CD4-positive, alpha-beta T cell treated with Interleukin-15 for 4 hours (primary cell): ENCODE data around the gene MOK.
A peak's percentile ranks its signal among the peaks of the same experiment; 100 is the strongest.
"Not testable (repeated sequence)": the region's sequence is repeated elsewhere in the genome, so short reads cannot be mapped to it uniquely, and the experiment has no call there.

Source experiments
- DNase-seq: peaks from one replicate; pipeline ENCODE4 v3.0.0-alpha.2; 2020; ENCODE audit warnings: low spot score

The MOK gene, protein sequence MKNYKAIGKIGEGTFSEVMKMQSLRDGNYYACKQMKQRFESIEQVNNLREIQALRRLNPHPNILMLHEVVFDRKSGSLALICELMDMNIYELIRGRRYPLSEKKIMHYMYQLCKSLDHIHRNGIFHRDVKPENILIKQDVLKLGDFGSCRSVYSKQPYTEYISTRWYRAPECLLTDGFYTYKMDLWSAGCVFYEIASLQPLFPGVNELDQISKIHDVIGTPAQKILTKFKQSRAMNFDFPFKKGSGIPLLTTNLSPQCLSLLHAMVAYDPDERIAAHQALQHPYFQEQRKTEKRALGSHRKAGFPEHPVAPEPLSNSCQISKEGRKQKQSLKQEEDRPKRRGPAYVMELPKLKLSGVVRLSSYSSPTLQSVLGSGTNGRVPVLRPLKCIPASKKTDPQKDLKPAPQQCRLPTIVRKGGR

DNA sequence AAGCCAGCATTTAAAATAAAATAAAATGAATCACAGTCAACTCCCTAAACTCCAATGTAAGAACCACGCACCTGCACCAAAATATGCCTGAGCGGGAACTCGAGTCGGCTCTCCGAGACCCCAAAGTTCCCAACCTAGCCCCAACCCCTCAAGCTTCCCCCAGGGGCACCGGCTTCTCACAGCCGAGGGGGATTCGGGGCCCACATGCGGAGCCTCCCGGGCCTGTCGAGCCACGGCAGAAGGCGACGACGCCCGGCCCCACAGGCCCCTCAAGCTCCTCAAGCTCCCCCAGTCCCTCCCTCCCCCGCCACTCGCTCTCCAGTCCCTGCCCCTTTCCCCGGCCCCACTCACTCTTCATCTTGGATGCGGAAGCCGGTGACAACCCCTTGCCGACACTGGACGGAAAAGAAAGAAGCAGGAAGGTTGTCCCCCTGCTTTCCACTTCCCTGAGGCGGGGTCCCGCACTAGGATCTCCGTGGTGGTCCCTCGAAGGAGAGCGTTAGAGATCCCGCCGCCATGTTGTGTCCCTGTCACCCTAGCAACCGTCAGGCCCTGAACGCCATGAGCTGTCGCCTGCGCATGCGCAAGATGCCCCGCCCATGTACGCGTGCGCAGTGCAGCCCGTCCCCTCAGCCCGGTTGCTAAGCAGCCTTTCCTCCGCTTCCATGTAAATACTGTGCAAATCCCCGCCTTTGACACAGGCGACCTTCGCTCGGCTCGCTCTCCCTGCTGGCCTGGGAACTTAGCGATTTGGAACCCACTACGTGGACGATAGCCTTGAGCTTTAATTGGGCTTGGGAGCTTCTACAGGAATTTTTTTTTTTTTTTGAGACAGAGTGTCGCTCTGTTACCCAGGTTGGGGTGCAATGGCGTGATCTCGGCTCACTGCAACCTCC lies at the start of gene MOK:
TSS of gene MOK (minus strand) at position 554 of the 896 bp plus-strand sequence. CDS start at position 358, 196 bp downstream.
- peak; percentile 98 for DNase-seq

DNA sequence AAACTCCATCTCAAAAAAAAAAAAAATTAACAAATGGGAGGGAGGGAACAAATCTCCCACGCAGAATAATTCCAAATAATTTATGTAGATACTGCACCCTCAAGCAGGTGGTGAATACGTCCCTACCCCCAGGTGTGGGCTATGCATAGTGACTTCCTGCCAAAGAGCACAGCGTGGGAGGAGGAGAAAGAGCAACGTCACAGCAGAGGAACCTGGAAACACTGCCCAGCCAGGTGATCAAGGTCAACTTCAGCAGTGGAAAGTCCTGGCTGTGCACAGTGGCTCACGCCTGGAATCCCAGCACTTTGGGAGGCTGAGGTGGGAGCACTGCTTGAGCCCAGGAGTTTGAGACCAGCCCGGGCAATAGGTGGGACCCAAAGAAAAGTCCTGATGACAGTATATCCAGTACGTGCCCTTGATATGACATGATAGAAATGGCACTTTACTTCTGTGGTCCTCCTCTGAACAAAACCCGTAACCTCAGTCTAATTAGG lies 48.2 kb upstream of the MOK start:
- no peak for DNase-seq

DNA sequence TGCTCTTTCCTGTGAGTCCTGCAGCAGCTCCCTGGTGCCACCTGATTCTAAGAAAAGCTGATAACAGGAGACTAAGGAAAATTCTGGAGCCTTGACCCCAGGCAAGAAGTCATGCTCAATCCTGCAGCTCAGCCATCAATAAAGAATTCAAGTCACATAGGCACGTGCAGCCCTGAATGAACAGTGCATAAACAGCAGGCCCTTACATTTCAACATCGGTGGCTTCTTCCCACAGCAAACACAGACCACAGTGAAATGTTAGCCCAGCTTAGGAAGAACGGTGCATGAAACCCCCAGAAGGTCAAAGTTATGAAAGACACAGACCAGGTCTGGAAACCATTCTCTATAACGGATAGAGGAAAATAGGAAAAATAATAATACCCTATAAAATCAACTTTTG lies 47.2 kb upstream of the MOK start:
- DNase-seq = no peak

DNA sequence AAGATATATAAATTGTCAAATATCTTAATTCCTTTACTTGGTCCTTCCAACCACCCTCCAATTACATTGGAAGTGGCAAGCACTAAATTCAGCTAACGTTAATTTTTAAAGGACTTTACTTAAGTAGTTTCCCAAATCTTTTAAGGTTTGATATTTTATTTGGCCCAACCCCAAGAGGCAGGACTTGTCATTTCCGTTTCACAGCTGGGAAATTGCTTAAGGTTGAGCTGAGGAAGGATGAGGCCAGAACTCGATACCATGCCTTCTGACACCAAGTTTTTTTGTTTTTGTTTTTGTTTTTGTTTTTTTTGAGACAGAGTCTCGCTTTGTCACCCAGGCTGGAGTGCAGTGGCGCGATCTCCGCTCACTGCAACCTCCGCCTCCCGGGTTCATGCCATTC lies 46.6 kb upstream of the MOK start:
- DNase-seq = not testable (repeated sequence)

DNA sequence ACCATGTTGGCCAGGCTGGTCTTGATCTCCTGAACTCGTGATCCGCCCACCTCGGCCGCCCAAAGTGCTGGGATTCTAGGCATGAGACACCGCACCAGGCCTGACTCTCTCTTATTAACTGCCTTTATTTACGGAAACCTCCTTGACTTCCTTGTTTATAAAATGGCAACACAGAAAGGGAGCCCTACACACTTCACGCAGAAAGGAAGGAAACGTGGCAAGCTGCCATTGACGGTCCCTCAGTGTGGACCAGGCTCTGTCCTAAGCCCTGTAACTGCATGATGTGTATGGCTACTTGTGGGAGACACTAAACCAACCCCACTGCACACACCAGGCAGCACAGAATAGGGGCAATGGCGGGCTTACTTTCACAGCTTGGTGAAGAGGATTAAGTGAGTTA lies 46.1 kb upstream of the MOK start:
- DNase-seq = no peak

DNA sequence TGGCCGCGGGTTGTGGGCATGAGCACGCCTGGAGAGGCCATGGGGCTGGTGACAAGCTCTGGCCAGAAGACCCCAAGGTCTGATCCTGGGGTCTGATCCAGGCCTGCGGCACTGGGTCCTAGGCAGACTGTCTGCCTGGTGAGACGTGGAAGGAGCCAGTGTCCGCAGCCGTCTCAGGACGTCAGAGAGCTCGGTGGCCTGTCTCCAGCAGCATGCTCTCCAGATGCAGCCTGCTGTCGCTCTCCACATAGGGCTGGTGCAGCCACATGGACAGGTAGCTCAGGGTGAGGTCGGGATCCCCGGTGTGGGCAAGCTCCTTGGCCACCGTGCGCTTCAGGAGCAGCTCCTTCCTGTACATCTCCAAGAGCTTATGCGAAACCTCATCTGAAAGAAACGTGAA lies 43.4 kb upstream of the MOK start:
- no peak for DNase-seq

DNA sequence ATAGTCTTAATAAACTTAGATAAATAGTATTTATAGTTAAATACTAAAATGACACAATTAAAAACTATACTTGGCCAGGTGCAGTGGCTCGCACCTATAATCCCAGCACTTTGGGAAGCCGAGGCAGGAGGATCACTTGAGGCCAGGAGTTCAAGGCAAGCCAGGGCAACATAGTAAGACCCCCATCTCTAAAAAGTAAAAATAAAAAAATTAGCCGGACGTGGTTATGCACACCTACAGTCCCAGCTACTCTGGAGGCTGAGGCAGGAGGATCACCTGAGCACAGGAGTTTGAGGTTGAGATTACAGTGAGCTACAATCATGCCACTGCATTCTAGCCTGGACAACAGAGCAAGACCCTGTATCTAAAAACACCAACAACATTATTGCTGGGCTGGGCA lies 41.7 kb upstream of the MOK start:
- no peak for DNase-seq

DNA sequence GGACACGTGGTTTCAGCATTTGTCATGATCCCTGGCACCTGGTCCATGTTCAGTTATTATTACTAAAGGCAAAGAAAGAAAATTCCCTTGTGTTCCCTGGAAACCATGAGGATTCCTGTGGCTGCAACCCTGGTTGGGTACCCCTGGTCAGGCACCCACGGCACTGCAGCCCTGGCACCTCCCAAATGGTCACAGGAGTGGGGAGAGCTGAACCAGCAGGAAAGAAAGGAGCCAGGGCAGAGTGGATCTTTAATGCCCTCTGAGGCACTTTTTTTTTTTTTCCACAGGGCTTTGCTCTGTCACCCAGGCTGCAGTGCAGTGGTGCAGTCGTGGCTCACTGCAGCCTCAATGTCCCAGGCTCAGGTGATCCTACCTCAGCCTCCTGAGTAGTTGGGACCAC lies 40.3 kb upstream of the MOK start:
- no peak for DNase-seq

DNA sequence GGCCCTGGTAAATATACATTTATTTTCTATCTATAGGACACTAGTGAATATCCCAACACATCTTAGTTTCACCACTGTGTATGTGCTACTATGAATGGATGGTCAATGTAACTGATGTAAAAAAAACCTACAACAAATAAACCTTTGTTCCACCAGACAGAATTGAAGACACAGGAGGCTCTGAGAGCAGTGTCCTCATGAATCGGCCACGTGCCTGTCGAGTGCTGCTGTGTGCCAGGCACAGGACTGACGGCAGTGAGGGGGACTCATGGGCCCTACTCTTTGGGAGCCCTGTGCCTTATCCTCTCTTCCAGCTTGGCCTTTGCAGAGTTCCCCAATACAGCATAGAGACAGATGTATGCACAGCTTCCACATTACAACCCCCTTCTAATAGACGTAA lies 39.5 kb upstream of the MOK start:
- no peak for DNase-seq

DNA sequence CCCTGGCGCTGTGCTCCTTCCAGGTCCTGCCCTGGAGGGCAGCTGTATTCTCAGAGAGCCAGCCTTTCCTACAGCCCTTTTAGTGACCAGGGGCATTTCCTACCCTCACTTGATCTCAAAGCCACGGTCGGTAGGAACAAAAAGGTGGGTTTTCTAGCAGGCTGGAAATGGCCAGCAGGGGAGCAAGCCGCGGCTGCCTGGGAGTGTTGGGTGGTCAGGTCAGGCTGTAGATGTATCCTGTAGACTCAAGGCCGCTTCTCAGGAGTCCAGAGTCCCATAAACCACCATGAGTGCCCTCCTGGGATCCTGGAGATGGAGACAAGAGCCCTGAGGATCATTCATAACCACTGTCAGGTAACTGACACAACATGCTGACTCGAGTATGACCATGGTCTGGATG lies 39.1 kb upstream of the MOK start:
- DNase-seq = no peak

DNA sequence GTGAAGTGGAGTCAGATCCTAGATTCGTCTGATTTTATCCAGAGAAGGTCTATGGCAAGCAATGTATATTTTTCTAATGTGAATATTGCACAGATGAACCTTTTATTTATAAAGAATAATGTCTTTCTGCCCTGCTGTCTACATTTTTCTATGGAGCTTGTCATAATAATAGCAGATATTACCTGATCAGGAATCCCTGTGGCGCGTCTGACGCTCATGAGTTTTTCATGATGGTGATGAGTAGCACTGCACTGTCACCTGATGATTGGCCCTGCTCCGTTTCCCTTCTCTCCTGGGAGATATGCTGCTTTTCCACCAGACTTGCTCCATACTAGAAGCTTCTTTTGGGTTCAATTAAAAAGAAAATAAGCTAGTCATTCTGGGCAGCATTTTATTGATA lies 37.3 kb upstream of the MOK start:
- no peak for DNase-seq

DNA sequence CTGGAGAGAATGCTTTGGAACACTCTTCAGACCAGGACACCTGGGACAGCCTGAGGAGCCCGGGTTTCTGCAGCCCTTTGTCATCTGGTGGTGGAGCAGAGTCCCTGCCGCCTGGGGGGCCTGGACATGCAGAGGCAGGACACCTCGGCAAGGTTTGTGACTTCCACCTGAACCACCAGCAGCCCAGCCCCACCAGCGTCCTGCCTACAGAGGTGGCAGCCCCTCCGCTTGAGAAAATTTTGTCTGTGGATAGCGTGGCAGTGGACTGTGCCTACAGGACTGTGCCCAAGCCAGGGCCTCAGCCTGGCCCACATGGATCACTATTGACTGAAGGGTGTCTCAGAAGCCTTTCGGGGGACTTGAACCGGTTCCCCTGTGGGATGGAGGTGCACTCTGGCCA lies 36.6 kb upstream of the MOK start:
- DNase-seq = no peak

DNA sequence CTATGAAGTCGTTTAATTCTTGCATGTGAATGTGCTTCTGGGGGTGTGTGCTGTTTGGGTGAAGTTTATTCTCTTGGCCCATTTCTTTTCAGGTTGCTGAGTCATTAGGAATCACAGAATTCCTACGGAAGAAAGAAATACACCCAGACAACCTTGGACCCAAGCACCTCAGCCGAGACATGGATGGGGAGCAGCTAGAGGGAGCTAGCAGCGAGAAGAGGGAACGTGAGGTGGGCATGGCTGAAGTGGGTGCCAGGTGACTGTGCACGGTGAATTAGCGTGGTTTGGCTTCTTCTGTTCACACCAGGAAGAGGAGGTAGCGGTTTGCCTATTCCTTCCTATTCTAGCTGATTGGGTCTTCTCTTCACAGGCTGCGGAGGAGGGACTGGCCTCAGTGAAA lies 33.8 kb upstream of the MOK start:
- DNase-seq = no peak

DNA sequence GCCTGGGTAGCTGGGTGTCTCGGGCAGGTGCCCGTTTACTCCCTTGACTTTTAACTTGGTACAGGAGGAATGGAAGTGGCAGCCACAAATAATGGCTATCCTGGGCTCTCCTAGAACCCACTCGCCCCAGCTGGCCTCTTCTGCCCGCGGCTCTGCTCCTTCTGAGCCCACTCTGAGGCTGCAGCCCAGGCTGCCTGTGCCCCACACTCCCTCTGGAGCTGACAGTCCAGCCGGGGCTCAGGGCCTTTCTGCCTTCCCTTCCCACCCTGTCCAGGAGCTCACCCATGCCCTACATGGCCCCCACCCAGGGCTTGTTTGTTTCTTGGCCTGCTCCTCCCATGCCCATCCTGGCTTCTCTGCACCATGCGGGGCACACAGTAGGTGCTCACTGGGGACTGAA lies 30.2 kb upstream of the MOK start:
- DNase-seq = no peak

DNA sequence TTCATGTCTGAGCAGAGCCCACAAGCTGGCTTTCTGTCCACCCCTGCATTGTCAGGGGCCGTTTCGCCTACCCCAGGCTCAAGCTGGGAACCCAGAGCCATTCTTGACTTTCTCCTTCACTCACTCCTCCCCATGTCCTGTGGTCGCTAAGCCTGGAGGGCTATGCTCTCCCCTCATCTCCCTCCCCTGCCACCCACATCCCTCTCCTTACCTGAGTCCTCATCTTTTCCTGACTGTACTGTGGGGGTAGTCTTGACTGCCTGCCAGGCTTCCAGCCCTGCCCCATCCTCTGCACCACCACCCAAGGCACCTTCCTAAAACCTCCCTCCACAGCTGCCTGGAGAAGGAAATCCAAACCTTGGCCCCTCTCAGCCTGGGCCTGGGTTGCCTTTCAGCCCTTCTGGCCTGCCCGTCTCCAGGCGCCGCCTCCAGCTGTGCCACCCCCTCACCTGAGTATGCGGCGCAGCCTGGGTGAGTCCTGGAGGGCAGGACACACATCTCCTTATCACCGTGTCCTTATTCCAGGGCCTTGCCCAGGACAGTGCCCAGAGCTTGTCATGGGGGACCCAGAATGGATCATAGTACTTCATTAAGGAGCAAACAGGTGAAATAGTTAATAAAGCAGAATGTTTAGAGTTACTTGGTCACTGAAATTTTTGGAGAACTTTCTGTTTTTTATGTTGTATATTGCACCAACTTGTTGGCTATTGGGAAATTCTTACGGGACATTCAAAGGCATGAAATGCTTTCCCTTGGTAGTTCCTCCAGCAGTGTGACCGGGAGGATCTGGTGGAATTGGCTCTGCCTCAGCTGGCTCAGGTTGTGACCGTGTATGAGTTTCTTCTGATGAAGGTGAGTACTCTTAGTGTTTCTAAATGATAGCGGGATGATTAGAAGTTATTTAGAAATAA lies 29.1 kb upstream of the MOK start:
- no peak for DNase-seq

DNA sequence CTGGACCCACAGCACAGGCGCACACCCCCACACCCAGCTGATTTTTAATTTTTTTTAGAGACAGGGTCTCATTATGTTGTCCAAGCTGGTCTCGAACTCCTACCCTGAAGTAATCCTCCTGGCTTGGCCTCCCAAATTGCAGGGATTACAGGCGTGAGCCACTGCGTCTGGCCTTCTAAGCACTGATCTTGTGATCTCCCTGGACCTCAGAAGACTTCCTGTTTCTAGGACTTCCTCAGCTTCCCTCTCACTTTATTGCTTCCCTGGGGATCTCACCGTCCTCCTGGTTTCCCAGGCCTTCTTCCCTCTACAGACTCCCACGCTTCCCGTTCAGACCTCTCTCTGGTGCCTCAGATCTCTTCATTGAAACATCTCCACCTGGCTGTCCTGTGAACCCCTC lies 28.4 kb upstream of the MOK start:
- DNase-seq = no peak

DNA sequence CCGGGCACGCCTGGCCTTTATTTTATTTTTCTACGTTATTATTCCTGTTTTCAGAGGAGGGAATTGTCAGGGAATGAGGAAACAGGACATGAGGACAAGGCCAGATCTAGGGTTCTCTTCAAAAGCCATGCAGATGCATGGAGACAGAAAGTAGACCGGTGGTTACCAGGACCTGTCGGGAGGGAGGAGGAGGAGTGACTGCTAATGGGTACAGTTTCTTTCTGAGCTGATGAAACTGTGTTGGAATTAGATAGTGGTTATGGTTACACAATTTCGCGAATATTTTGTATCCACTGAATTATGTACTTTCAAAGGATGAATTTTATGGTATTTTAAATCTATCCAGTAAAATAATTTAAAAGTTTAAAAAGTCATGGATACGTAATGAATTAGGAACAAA lies 25.8 kb upstream of the MOK start:
- DNase-seq = no peak

DNA sequence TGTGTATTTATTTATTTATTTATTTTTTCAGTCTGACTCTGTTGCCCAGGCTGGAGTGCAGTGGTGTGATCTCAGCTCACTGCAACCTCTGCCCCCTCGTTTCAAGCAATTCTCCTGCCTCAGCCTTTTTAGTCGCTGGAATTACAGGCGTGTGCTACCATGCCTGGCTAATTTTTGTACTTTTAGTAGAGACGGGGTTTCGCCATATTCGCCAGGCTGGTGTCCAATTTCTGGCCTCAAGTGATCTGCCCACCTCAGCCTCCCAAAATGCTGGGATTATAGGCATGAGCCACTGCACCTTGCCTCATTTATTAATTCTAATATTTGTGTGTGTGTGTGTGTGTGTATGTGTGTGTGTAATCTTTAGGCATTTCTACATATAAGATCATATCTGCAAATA lies 24.4 kb upstream of the MOK start:
- not testable (repeated sequence) for DNase-seq

DNA sequence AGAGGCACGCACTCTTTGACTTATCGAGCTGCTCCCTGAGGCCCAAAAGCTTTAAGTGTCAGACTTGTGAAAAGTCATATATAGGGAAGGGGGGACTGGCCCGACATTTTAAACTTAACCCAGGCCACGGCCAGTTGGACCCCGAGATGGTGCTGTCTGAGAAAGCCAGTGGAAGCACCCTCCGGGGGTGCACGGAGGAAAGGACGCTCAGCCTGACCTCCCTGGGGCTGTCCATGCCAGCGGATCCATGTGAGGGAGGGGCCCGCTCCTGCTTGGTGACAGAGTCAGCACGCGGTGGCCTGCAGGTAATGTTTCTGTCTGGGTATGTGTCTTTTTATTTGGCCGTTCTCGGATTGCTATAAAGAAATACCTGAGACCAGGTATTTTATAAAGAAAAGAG lies 21.6 kb upstream of the MOK start:
- no peak for DNase-seq

DNA sequence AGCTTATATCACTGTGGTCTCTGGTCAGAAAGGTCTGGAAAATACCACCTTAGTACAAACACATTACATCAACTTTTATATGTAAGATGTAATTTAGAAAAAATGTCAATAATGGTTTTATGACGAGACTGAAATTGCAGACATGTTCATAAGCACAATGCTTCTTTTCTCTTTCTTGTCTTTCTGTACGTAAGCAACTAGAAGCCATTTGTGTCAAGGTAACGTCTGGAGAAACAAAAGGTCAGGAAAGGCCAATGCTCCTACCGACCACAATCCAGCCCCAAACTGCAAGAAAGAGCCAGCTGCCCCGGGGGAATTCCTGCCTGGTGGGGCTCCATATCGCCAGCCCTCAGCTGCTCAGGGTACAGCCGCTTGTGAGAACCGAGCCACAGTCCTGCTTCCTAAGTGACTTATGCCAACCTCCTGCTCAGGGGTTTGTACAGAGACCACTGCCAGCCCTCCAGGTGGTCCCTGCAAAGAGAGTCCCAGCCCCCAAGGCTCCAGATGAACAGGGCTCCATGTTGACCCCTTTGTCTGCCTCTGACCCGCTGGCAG lies 20.9 kb upstream of the MOK start:
- DNase-seq = no peak

DNA sequence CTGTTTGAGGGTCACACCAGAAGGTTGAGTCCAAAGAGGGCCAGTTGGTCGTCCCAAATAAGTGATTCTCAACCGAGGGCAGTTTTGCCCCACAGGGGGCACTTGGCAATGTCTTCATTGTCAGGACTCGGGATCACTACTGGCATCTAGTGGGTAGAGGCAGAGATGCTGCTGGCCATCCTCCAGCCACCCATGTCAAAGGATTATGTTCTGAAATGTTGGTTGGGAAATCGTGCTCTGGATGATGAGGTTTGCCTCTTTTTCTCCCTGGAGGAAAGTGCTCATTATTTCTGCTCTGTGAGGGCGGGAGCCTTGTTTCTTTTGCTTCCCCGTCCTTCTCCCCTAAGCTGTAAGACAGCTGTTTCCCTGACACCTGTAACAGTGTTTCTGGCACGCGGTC lies 18.1 kb upstream of the MOK start:
- DNase-seq = peak; percentile 27
